HG02798 (cell line): ENCODE data around the gene PLCB3.

Experiments
- ATAC-seq: cut with Tn5 transposase; IDR thresholded peaks from one replicate; pipeline ENCODE4 v1.9.1; 2021; ENCODE audit warnings: mild to moderate bottlenecking; ENCODE audit not compliant: unreplicated experiment, poor library complexity

Gene PLCB3

GRCh38 chr11:64234647-64235379 lies 16.5 kb upstream of the PLCB3 start:
- peak; percentile 30 for ATAC-seq

GRCh38 chr11:64235437-64236161 lies 15.7 kb upstream of the PLCB3 start:
- no peak for ATAC-seq

GRCh38 chr11:64237484-64237951 lies 13.8 kb upstream of the PLCB3 start:
- ATAC-seq = no peak

GRCh38 chr11:64238076-64238475 lies 13.3 kb upstream of the PLCB3 start:
- no peak for ATAC-seq

- ATAC-seq = no peak
Measured at GRCh38 chr11:64238999-64239398, 12.3 kb upstream of the PLCB3 start.

- ATAC-seq = no peak
Measured at GRCh38 chr11:64239662-64240434, 11.5 kb upstream of the PLCB3 start.

- peak; percentile 65 for ATAC-seq
Measured at GRCh38 chr11:64240435-64241240, 10.7 kb upstream of the PLCB3 start, which contains the start of gene FKBP2. FKBP2 (plus strand) TSS chr11:64241095; CDS start chr11:64242388, 1,293 bp downstream.

GRCh38 chr11:64241241-64241490 lies 10.2 kb upstream of the PLCB3 start:
- ATAC-seq = peak; percentile 79

GRCh38 chr11:64241491-64242374 lies 9.6 kb upstream of the PLCB3 start:
- ATAC-seq = no peak

GRCh38 chr11:64243236-64243854 lies 8.0 kb upstream of the PLCB3 start:
- no peak for ATAC-seq

- no peak for ATAC-seq
Measured at GRCh38 chr11:64244107-64244506, 7.2 kb upstream of the PLCB3 start.

- ATAC-seq = no peak
Measured at GRCh38 chr11:64244966-64245365, 6.4 kb upstream of the PLCB3 start.

- no peak for ATAC-seq
Measured at GRCh38 chr11:64245401-64245796, 5.9 kb upstream of the PLCB3 start.

- no peak for ATAC-seq
Measured at GRCh38 chr11:64245797-64246620, 5.3 kb upstream of the PLCB3 start.

- ATAC-seq = peak; percentile 22
Measured at GRCh38 chr11:64246621-64246870, 4.8 kb upstream of the PLCB3 start.

- ATAC-seq = peak; percentile 42
Measured at GRCh38 chr11:64246871-64247728, 4.2 kb upstream of the PLCB3 start, which contains the start of gene PPP1R14B. PPP1R14B (minus strand) TSS chr11:64246943; CDS start chr11:64246673, 270 bp downstream.
